ENCODE results near the gene CARD14.
A peak's percentile ranks its signal among the peaks of the same experiment; 100 is the strongest.
"Not testable (repeated sequence)": the region's sequence is repeated elsewhere in the genome, so short reads cannot be mapped to it uniquely, and the experiment has no call there.

Gene CARD14

GRCh38 chr17:80151333-80151732 lies 18.5 kb upstream of the CARD14 start:
- no peak for DNase-seq

- DNase-seq: no peak
Observed at GRCh38 chr17:80152081-80152702, 17.6 kb upstream of the CARD14 start.

GRCh38 chr17:80153004-80153403 lies 16.8 kb upstream of the CARD14 start:
- no peak for DNase-seq

- DNase-seq: no peak
Observed at GRCh38 chr17:80154166-80154565, 15.7 kb upstream of the CARD14 start.

- not testable (repeated sequence) for DNase-seq
Observed at GRCh38 chr17:80155600-80155999, 14.2 kb upstream of the CARD14 start.

GRCh38 chr17:80158846-80159245 lies 11.0 kb upstream of the CARD14 start:
- DNase-seq: no peak

- no peak for DNase-seq
Observed at GRCh38 chr17:80160536-80160935, 9.3 kb upstream of the CARD14 start.

GRCh38 chr17:80163336-80163735 lies 6.5 kb upstream of the CARD14 start:
- no peak for DNase-seq

- no peak for DNase-seq
Observed at GRCh38 chr17:80164185-80164584, 5.6 kb upstream of the CARD14 start.

GRCh38 chr17:80166446-80166845 lies 3.4 kb upstream of the CARD14 start:
- DNase-seq: no peak

- DNase-seq: no peak
Observed at GRCh38 chr17:80168371-80168770, 1.5 kb upstream of the CARD14 start.

GRCh38 chr17:80169107-80169506 lies 723 bp upstream of the CARD14 start:
- no peak for DNase-seq

- DNase-seq: no peak
Observed at GRCh38 chr17:80171681-80172080, 1.9 kb downstream of the CARD14 start.

- no peak for DNase-seq
Observed at GRCh38 chr17:80173126-80173525, 3.3 kb downstream of the CARD14 start.

GRCh38 chr17:80173916-80174315 lies 4.1 kb downstream of the CARD14 start:
- DNase-seq: no peak

GRCh38 chr17:80176757-80177156 lies 6.9 kb downstream of the CARD14 start:
- DNase-seq: no peak

GRCh38 chr17:80177986-80178595 lies 8.3 kb downstream of the CARD14 start:
- no peak for DNase-seq

- peak in 1 of 3 experiments; percentile 6 for DNase-seq
Observed at GRCh38 chr17:80180192-80180591, 10.4 kb downstream of the CARD14 start.

- no peak for DNase-seq
Observed at GRCh38 chr17:80181431-80181830, 11.6 kb downstream of the CARD14 start.

- DNase-seq: no peak
Observed at GRCh38 chr17:80182118-80182844, 12.5 kb downstream of the CARD14 start.

- no peak for DNase-seq
Observed at GRCh38 chr17:80182845-80183223, 13.0 kb downstream of the CARD14 start.

GRCh38 chr17:80183581-80184422 lies 14.0 kb downstream of the CARD14 start:
- no peak for DNase-seq

GRCh38 chr17:80184423-80184714 lies 14.5 kb downstream of the CARD14 start:
- no peak for DNase-seq

- DNase-seq: no peak
Observed at GRCh38 chr17:80185968-80186367, 16.1 kb downstream of the CARD14 start.

Data from NCI-H1417 (cell line).